ENCODE results near the gene IKZF1.

GRCh38 chr7:50421043-50421442, 116.5 kb downstream of the IKZF1 start:
- TF ChIP-seq CTCF (IDR thresholded peaks at IDR 0.05), result no peak
- no peak for TF ChIP-seq CREM (CRISPR knock-in tag; IDR thresholded peaks at IDR 0.05)
- no peak for TF ChIP-seq MLX (CRISPR knock-in tag; IDR thresholded peaks at IDR 0.05)
- no peak for TF ChIP-seq ZBTB21 (CRISPR knock-in tag; IDR thresholded peaks at IDR 0.05; ENCODE audit: borderline replicate concordance)
- no peak for TF ChIP-seq JUN (CRISPR knock-in tag; IDR thresholded peaks at IDR 0.05)
- TF ChIP-seq TCF7 (CRISPR knock-in tag; IDR thresholded peaks at IDR 0.05; ENCODE audit: low read depth), result no peak
- TF ChIP-seq CREB1 (CRISPR knock-in tag; IDR thresholded peaks at IDR 0.05), result no peak

All from WTC11 (cell line).